NOMO-1 treated with dmso at 0.1 percent for 144 hours (cell line): ENCODE data around the gene PKDCC.
"Not testable (repeated sequence)": the region's sequence is repeated elsewhere in the genome, so short reads cannot be mapped to it uniquely, and the experiment has no call there.

Experiments used
- DNase-seq: peaks from one replicate; lab custom pipeline; 2025; ENCODE audit not compliant: unreplicated experiment; lab: John Stamatoyannopoulos, UW

PKDCC gene

GRCh38 chr2:42063431-42064171 lies 15.8 kb downstream of the PKDCC start:
- DNase-seq = no peak

- no peak for DNase-seq
Observed at GRCh38 chr2:42064417-42064942, 16.7 kb downstream of the PKDCC start.

- not testable (repeated sequence) for DNase-seq
Observed at GRCh38 chr2:42065753-42066152, 17.9 kb downstream of the PKDCC start.

GRCh38 chr2:42067001-42067400 lies 19.2 kb downstream of the PKDCC start:
- not testable (repeated sequence) for DNase-seq

- no peak for DNase-seq
Observed at GRCh38 chr2:42067521-42067920, 19.7 kb downstream of the PKDCC start.

GRCh38 chr2:42068571-42069178 lies 20.9 kb downstream of the PKDCC start:
- no peak for DNase-seq

- no peak for DNase-seq
Observed at GRCh38 chr2:42069568-42069967, 21.7 kb downstream of the PKDCC start.

- DNase-seq = no peak
Observed at GRCh38 chr2:42071791-42072190, 24.0 kb downstream of the PKDCC start.

GRCh38 chr2:42072349-42073118 lies 24.7 kb downstream of the PKDCC start:
- peak; percentile 13 for DNase-seq

- no peak for DNase-seq
Observed at GRCh38 chr2:42073739-42074503, 26.1 kb downstream of the PKDCC start.

GRCh38 chr2:42074661-42075060 lies 26.8 kb downstream of the PKDCC start:
- DNase-seq = no peak

GRCh38 chr2:42076357-42077225 lies 28.8 kb downstream of the PKDCC start:
- DNase-seq = no peak

- DNase-seq = no peak
Observed at GRCh38 chr2:42077343-42077742, 29.5 kb downstream of the PKDCC start.

- DNase-seq = no peak
Observed at GRCh38 chr2:42079737-42080287, 32.0 kb downstream of the PKDCC start.

GRCh38 chr2:42081151-42081550 lies 33.3 kb downstream of the PKDCC start:
- DNase-seq = not testable (repeated sequence)

- no peak for DNase-seq
Observed at GRCh38 chr2:42082016-42082415, 34.2 kb downstream of the PKDCC start.

- no peak for DNase-seq
Observed at GRCh38 chr2:42084231-42084671, 36.4 kb downstream of the PKDCC start.

- not testable (repeated sequence) for DNase-seq
Observed at GRCh38 chr2:42085070-42085469, 37.2 kb downstream of the PKDCC start.

GRCh38 chr2:42085706-42086487 lies 38.1 kb downstream of the PKDCC start:
- DNase-seq = no peak
